Panc1 (cell line): ENCODE results near the gene CNKSR3. TPM values are rescaled to one million over a fixed set of nuclear protein-coding genes. Genes with fewer than 3 reads are reported as not detected.

Experiments used
- ATAC-seq: fragments of 200-7000 bp; cut with Tn5 transposase; 2 replicates; pipeline ENCODE4 v1.9.1; 2020; ENCODE audit warnings: mild to moderate bottlenecking, moderate library complexity
- BruUV-seq: library from RNA; stranded (reverse); fragments of 400-500 nt; replicated peaks from 2 replicates; lab custom pipeline; 2021; lab: Mats Ljungman, UMichigan
- CTCF ChIA-PET: fragments of 300-600 bp; sonication (Branson Sonifier 250); formaldehyde crosslinking; loops from one replicate; lab custom pipeline; 2022; ENCODE audit warnings: antibody characterized with exemption; lab: Charles Lee
- POLR2A ChIA-PET: fragments of 300-600 bp; sonication (Branson Sonifier 250); formaldehyde crosslinking; loops from one replicate; lab custom pipeline; 2022; ENCODE audit warnings: antibody characterized with exemption; lab: Charles Lee
- DNase-seq: peaks from one replicate; pipeline ENCODE4 v3.0.0-alpha.2; 2010; ENCODE audit warnings: low read depth, low spot score
- H3K27ac ChIP-seq: 2 replicates; pipeline ENCODE4 v1.5.1; 2011; ENCODE audit warnings: mild to moderate bottlenecking, low read length, inconsistent platforms
- H3K27me3 ChIP-seq: fragments of 200-500 bp; sonication (Bioruptor generic); 2 replicates; pipeline ENCODE4 v1.6.0; 2014; ENCODE audit warnings: low read length, inconsistent platforms; ENCODE audit not compliant: control insufficient read depth, insufficient read depth
- H3K36me3 ChIP-seq: fragments of 200-500 bp; sonication (Bioruptor generic); 2 replicates; pipeline ENCODE4 v1.5.1; 2014; ENCODE audit warnings: inconsistent platforms, mild to moderate bottlenecking, low read length, moderate library complexity; ENCODE audit not compliant: control insufficient read depth, insufficient read depth
- H3K4me1 ChIP-seq: 2 replicates; pipeline ENCODE4 v1.5.1; 2011; ENCODE audit warnings: inconsistent platforms, mild to moderate bottlenecking, low read length, moderate library complexity; ENCODE audit not compliant: control insufficient read depth, insufficient read depth
- H3K4me3 ChIP-seq, 2 experiments: 2 replicates each; pipeline ENCODE4 v1.5.1; 2011 to 2012; ENCODE audit warnings: low read depth in 2 of 2, low read length in 2 of 2, mild to moderate bottlenecking in 2 of 2, inconsistent platforms in 1 of 2, moderate library complexity in 1 of 2
- H3K9me3 ChIP-seq: fragments of 200-500 bp; sonication (Bioruptor generic); 2 replicates; pipeline ENCODE4 v1.5.1; 2014; ENCODE audit warnings: low read depth, mild to moderate bottlenecking, inconsistent platforms, low read length, moderate library complexity; ENCODE audit not compliant: control insufficient read depth, insufficient read depth
- CTCF ChIP-seq: fragments of 450-650 bp; IDR thresholded peaks from 2 replicates; pipeline ENCODE4 v1.5.1; 2017; ENCODE audit warnings: mild to moderate bottlenecking
- POLR2AphosphoS5 ChIP-seq: IDR thresholded peaks from 2 replicates; pipeline ENCODE4 v1.6.1; 2012; ENCODE audit warnings: mild to moderate bottlenecking, low read depth, low read length, moderate library complexity
- REST ChIP-seq, 2 experiments: IDR thresholded peaks; 2 replicates each; pipeline ENCODE4 v1.6.1; 2011 to 2012; ENCODE audit warnings: low read depth in 2 of 2, control low read depth in 1 of 2, low read length in 1 of 2, mild to moderate bottlenecking in 1 of 2, moderate library complexity in 1 of 2; ENCODE audit not compliant: insufficient read depth in 1 of 2
- SIN3A ChIP-seq: IDR thresholded peaks from 2 replicates; pipeline ENCODE4 v1.6.1; 2012; ENCODE audit warnings: low read depth, mild to moderate bottlenecking, low read length, moderate library complexity, borderline replicate concordance; ENCODE audit not compliant: insufficient read depth
- TCF7L2 ChIP-seq: IDR thresholded peaks from 2 replicates; pipeline ENCODE4 v1.6.1; 2011; ENCODE audit warnings: mild to moderate bottlenecking, low read depth, low read length, inconsistent platforms
- in situ Hi-C: cut with HindIII; loops from 2 replicates; pipeline ENCODE4 v1.10.0; 2016; ENCODE audit warnings: low sequenced_read_pairs, low pct_unique_long_range_greater_than_20kb
- intact Hi-C: fragments of 100-400 bp; cut with micrococcal nuclease; formaldehyde crosslinking; loops from one replicate; pipeline ENCODE4 v1.10.0; 2022; ENCODE audit not compliant: unreplicated experiment
- total RNA-seq: library from RNA; stranded (reverse); gene quantifications from one replicate; pipeline ENCODE4 v1.2.1, GENCODE V29; 2021; ENCODE audit not compliant: unreplicated experiment

CNKSR3 gene
- total RNA-seq, 1 experiment from 2014 or later, result 18.2 TPM

- BruUV-seq, result no TSS peak
- Histone ChIP-seq H3K4me3 (no peak overlapping the region), H3K4me1 (peaks cover 7% of the 10 kb centered on the region; the same call in 1 of the 2 replicates), H3K27me3 (no peaks in the 10 kb centered on the region), H3K36me3 (no peaks in the 10 kb centered on the region), H3K27ac (peak overlapping the region; percentile 52; the same call in 1 of the 2 replicates), H3K9me3 (peaks cover 6% of the 10 kb centered on the region; the same call in 1 of the 2 replicates)
- intact Hi-C loops (no loop called here), in situ Hi-C loops (no loop called here)
- POLR2A ChIA-PET, result interaction anchor here (0.7 kb wide), 1 partner anchor 37 kb away, joined by 5 read pairs; no protein-coding TSS in a partner anchor
- TF ChIP-seq POLR2AphosphoS5 (0 out of 2 replicates have a peak, but pooled peaks have one; percentile 42), REST (IDR thresholded peaks at IDR 0.05; ENCODE audit: insufficient read depth in 1 of 2, low read depth in 2 of 2, low read length in 1 of 2) (no peak), SIN3A (no peak), CTCF (no peak), TCF7L2 (peak; percentile 91)
- DNase-seq (no peak), ATAC-seq (peak; percentile 89)
- CTCF ChIA-PET, result no interaction called here
These were observed 123.4 kb downstream of the CNKSR3 start for GRCh38 chr6:154386848-154387717.

- no peak for DNase-seq
- Histone ChIP-seq H3K9me3 (peaks cover 4% of the 10 kb centered on the region; the same call in 1 of the 2 replicates), H3K36me3 (no peaks in the 10 kb centered on the region), H3K4me1 (peaks cover 7% of the 10 kb centered on the region; the same call in 1 of the 2 replicates), H3K27me3 (no peaks in the 10 kb centered on the region), H3K4me3 (no peak overlapping the region), H3K27ac (peak overlapping the region; percentile 53; the same call in 1 of the 2 replicates)
- ChIA-PET CTCF (no interaction called here), POLR2A (interaction anchor here (0.7 kb wide), 1 partner anchor 407 kb away, joined by 3 read pairs; no protein-coding TSS in a partner anchor)
- in situ Hi-C loops, result no loop called here
- no peak for TF ChIP-seq TCF7L2
- no peak for TF ChIP-seq REST (IDR thresholded peaks at IDR 0.05; ENCODE audit: insufficient read depth in 1 of 2, low read depth in 2 of 2, low read length in 1 of 2)
- TF ChIP-seq POLR2AphosphoS5, result no peak
- no peak for TF ChIP-seq SIN3A
- no peak for TF ChIP-seq CTCF
- BruUV-seq, result no TSS peak
- intact Hi-C loops, result no loop called here
- ATAC-seq, result no peak
These were observed 126.3 kb downstream of the CNKSR3 start for GRCh38 chr6:154384191-154384590.
